Ecto neural progenitor cell (in vitro differentiated cells): Measurements from ENCODE around the gene ADA.
"Not testable (repeated sequence)": the region's sequence is repeated elsewhere in the genome, so short reads cannot be mapped to it uniquely, and the experiment has no call there.

ENCODE experiments used
- DNase-seq: peaks from one replicate; pipeline ENCODE4 v3.0.0-alpha.2; 2018; ENCODE audit warnings: low spot score

Gene ADA

DNA sequence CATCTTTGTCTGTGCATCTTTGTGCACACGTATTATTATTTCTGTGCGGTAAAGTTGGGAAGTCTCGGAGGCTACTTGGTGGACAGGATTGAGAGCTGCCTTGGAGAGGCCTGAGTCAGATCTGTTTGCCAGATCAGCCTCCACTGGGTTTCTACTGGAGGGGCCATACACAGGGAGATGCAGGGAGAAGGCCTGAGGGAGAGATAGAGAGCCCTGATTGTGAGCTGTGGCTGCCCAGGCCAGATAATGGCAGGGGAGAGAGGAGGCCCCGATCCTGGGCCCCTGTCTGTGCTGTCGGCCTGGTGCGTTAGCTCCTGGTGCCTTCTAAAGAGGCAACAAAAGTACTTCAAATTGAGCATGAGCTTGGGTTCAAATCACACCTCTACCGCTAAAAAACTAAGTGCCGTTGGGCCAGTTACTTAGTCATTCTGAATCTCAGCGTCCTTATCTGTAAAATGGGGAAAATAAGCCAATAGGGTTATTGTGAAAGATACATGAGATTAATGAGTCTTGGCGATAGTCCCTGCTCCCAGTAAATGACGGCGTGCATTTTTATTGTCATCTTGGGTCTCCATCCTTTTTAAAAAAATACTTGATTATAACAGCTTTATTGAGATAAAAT lies 27.6 kb upstream of the ADA start:
- DNase-seq, result no peak

DNA sequence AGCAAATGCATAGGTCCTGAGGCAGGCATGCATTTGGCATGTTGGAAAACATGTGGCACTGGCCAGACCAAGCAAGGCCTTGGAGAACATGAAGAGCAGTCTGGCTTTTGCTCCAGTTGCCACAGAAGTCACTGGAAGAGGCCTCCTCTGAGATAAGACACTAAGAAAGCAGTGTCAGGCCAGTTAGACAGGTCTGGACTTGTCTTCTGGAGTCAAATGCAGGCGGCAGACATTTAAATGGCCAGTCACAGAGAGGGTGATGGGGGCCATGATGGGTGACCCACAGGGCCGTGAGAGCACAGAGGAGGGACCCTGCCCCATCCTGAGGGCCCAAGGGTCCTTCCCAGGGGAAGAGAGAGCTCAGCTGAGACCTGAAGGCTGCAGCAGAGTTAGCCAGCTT lies 26.7 kb upstream of the ADA start:
- DNase-seq, result no peak

DNA sequence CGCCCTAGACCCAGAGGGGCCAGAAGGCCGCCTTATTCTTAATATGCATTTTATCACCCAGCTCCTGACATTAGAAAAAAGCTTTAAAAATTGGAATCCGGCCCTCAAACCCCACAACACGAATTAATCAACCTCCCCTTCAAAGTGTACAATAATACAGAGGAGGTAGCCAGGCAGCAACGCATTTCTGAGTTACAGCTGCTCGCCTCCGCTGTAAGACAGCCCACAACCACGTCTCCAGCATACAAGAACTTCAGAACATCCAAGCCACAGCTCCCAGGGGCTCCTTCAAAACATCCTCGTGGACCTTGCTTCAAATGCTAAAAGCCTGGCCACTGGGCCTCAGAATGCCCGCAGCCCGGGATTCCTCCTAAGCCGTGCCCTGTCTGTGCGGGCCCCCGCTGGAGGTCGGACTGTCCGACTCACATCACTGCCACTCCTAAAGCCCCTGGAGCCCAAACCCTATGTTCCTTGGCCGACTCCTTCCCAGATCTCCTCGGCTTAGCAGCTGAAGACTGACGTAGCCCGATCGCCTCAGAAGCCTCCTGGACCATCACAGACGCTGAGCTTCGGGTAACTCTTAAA lies 20.9 kb upstream of the ADA start:
- not testable (repeated sequence) for DNase-seq

DNA sequence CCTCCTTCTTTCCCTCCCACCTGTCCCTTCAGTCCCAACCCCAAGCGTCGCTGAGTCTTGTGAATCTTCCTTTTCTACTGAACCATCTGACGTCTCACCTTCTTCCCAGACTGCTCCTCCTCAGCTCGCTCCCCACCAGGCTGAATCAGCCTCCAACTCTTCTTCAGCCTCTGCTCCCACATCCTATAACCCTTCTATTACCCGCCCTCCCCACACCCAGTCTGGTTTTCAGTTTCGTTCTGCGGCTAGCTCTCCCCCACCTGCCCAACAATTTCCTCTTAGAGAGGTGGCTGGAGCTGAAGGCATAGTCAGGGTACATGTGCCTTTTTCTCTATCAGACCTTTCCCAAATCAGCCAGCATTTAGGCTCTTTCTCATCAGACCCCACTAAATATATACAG lies 20.0 kb upstream of the ADA start:
- DNase-seq, result not testable (repeated sequence)

DNA sequence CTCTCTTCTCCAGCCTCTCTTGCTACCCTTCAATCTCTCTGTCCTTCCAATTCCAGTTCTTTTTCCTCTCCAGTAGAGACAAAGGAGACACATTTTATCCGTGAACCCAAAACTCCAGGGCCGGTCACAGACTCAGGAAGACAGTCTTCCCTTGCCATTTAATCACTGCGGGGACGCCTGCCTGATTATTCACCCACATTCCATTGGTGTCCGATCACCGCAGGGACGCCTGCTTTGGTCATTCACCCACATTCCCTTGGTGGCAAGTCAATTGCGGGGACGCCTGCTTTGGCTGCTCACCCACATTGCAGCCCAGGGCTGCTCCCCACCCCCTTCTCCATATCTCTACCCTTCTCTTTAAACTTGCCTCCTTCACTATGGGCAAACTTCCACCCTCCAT lies 19.4 kb upstream of the ADA start:
- not testable (repeated sequence) for DNase-seq

DNA sequence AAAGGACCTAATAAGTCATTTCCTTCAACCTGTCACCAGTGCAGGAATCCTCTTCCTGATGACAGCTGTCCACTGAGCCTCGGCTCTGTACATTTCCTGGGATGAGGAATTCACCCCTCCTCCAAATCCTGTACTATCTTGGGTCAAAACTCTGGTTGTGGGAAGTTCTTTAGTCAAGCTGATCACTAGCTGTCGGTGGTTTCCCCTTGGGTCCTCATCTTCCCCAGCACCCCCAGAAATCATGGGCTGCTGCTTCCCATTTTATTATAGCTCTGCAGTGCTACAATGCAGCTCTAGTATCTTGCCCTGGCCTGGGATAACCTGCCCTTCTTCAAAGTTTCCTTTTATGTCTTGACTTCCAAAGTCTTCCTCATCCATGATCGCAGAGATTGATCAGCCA lies 14.6 kb upstream of the ADA start:
- DNase-seq, result no peak

DNA sequence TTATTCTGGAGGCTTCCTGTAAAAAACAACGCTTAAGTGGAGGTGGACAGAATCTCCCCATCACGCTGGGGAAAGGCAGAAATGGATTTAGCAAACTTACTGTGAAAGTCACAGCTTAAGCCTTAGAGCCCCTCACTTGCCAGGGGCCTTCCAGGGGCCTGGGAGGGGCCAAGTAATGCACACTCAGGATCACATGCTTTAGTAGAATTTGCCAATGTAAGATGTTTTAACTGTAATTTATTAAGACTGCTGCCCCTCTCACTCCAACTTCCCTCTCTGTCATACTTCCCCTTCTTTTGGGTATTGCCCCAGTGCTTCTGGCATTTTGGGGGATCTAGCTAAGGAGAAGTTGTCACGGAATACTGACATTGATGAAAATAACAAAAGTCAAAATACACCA lies 12.6 kb upstream of the ADA start:
- DNase-seq, result no peak

DNA sequence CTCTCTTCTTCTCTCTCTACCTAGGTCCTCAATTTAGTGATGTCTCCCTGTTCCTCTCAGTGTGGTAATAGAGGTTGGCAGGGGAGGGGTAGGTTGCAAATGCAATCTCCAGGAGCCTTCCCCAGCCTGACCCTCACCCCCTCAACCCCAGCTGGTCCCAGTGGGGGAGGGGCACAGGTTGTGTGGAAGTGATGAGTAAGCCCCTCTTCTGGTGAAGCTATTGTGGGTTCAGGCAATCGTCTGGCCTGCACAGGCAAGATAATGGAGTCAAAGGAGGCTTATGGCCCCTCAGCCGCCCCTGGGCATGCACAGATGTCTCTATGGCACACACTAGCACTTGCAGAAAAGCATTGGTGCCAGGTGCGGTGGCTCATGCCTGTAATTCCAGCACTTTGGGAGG lies 10.8 kb upstream of the ADA start:
- no peak for DNase-seq

DNA sequence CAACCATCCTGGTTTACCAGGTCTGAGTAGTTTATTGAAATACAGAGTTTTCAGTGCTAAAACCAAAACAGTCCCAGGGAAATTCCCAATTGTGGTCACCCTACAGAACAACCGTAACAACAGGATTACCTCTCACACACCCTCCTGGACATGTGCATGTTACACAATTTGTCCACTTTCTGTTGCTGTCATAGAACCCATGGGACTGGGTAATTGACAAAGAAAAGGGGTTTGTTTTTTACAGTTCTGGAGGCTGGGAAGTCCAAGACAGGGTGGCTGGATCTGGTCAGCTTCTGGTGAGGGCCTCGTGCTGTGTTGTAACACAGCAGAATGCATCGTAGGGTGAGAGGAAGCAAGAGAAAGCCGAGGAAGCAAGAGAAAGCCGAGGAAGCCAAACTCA lies 9.1 kb upstream of the ADA start:
- no peak for DNase-seq

DNA sequence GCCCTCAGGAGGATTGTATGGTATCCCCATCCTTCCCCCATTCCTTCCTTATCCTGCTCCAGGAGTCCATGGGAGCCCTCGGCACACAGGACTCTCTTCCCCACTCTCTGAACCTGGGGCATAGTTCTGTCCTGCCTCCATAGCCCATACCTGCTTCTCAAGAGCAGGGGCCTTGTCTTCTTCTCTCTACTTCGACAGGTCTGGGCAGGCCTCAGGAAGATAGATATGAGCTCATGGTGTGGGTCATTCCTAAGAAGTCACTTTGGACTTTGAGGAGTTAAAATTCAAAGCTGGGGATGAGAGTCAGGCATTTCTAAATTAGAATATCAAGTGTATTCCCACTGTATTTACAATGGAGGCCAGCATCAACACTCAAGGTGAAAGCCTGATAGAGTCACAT lies 8.4 kb upstream of the ADA start:
- no peak for DNase-seq

DNA sequence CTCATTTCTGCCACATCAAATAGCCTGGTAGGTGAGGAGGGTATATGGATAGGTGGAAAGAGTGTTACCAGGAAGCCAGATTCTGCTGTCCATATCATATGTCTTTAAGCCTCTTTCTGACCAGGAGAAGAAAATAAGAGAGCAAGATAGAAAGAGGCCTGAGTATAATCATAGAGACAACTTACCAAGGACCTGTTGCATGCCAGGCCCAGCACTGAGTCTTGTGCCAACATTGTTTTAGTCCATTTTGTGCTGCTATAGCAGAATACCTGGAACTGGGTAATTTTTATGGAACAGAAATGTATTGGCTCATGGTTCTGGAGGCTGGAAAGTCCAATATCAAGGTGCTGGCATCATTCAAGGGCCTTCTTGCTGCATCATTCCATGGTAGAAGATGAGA lies 7.3 kb upstream of the ADA start:
- DNase-seq, result no peak

DNA sequence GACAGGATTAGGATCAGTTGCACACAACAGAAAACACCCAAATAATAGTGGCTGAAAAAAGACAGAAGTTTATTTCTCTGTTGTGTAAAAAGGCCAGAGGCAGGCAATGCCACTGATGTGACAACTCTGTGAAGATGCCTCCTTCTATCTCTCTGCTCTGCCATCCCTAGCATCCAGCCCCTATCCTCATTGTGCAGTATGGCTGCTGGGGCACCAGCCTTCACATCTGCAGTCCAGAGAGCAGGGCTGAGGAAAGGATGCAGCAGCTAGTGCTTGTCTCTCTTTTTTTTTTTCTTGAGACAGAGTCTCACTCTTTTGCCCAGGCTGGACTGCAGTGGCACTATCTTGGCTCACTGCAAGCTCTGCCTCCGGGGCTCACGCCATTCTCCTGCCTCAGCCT lies 6.4 kb upstream of the ADA start:
- DNase-seq, result no peak

DNA sequence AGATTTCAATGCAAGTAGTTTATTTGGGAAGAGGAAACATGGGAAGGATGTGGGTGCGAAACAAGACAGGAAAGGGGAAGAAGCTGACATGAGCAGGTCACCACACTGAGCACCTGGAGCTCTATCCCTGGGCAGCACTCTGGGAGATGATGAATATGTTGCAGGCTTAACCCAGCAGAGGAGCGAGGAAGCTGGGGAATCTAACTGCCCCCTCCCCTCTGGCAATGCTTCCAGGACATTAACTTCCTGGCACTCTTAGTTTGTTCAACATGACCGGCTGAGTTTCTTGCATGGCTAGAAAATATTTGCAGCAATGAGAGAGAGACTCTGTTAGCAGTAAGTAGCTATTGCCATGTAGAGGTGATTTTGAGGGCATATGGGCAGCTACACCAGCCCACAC lies 4.9 kb upstream of the ADA start:
- DNase-seq, result no peak

DNA sequence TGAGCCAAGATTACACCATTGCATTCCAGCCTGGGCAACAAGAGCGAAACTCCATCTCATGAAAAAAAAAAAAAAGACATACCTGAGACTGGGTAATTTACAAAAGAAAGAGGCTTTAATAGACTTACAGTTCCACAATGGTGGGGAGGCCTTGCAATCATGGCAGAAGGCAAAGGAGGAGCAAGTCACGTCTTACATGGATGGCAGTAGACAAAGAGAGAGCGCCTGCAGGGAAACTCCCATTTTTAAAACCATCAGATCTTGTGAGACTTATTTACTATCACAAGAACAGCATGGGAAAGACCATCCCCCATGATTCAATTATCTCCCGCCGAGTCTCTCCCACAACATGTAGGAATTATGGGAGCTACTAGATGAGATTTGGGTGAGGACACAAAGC lies 2.7 kb upstream of the ADA start:
- not testable (repeated sequence) for DNase-seq

DNA sequence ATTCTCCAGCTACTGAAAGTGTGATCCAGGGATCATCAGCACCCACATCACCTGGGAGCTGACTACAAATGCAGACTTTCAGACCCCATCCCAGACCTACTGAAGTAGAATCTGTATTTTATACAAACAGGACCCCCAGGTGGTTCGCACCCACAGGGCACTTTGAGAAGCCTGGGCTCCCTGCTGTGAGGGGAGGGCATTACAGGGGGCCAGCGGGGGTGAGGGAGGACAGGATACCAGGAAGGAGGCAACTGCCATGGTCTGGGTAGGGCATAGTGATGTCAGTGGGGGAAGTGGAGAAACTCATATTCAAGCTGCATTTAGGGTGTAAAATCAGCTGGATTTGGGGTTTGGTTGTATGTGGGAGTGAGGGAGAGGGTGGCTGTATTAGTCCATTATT lies 2.0 kb upstream of the ADA start:
- no peak for DNase-seq

DNA sequence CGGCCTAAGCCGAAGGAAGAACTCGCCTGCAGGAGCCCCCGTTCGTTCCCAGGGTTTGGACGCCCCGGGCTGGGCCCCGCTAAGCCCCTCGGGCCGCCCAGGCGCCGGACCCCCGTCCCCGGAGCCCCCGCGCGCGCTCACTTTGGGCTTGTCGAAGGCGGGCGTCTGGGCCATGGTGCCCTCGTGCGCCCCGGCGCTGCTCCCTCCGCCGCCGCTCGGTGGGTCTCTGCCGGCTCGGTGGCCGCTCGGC lies 140 bp downstream of the ADA start:
- DNase-seq, result no peak

DNA sequence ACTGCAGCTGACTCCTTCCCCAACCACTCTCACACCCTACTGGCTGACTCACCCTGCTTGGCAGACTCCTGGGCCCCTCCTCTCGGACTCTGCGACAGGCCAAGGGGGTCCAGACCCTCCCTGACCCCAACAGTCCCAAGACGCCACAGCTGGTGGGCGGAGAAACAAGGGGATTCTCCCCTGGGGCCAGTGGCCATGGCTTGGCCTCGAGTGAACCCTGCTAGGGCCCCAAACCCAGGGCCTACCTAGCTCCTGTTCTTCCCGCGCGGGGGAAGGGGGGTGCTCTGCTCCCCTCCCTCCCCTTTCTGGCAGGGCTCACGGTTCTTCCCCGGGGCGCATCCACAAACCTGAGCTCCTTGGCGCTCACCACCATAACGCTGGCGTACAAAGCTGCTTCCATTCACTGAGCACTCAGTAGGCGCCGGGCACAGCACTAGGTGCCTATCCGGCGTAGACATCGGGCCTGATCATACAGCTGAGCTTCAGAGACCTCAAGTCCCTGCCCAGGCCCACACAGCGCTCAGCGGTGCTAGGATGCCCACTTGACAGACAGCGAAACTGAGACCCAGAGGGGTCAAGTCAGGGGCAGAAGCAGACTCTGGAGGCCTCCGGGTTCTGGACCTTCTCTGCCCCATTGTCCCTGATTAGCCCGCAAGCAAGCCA lies 597 bp downstream of the ADA start:
- no peak for DNase-seq

DNA sequence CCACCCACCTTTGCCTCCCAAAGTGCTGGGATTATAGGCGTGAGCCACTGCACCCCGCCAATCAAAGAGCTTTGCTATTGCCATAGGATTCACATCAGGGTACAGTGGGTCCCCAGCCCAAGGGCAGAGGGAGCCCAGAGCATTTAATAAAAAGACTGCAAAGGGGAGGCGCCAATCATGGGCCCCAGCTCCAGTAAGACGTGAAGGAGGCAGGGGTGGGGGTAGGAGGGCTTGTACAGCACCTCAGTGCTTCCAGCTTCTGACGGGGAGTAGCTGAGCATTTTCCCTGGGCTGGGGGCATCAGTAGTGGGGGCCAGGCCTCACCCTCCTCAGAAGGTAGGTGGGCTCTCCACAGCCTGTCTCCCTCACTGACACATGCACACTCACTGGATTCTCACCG lies 1.5 kb downstream of the ADA start:
- DNase-seq, result no peak

DNA sequence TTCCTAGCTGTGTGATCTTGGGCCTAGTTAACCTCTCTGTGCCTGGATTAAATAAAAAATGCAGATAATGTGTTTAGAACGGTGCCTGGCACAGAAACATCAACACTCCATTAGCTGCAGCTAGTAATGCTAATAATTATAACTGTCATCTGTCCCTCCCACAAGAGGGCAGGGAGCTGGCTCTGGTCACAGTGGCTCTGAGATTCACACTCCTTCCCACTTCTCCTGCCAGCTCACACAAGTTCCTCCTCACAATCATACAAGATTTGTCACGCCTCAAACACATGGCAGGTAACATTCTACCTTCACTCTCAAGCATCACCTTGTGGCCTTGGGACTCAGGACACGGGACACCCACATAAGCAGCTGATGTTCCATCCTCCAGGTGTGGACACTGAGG lies 2.4 kb downstream of the ADA start:
- DNase-seq, result no peak

DNA sequence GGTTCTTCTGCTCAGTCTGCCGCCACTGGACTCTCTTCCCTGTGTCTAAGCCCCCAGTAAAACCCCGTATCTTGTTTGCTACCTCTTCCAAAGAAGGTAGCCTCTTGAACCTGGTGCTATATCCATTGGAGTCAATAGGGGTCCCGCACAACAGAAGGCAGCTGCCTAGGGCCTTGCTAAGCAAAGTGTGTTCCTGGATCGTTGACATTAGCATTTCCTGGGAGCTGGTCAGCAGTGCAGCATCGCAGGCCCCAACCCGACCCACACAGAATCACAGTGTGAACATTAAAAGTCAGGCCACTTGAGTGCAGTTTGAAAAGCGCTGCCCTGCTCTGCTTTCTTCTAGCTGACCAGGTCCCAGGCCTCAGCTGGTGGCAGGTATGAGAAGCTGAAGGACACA lies 2.9 kb downstream of the ADA start:
- DNase-seq, result no peak

DNA sequence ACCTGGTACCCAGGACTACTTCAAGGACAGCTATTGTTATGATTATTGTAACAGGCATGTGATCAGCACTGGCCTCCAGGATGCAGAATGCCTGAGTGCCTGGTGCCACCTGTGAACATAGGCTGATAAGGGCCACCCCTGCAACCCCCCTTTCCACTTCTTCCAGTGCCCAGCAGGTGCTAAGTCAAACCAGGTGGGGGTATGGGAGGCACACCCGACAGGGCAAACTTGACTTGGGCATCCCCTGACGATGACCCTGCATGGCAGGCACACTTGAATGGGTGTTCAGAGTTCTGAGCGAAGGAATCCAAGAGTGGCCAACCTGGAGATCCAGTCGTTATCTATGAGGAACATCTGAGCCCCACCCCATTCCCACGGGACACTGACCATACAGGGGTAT lies 3.4 kb downstream of the ADA start:
- DNase-seq, result no peak

DNA sequence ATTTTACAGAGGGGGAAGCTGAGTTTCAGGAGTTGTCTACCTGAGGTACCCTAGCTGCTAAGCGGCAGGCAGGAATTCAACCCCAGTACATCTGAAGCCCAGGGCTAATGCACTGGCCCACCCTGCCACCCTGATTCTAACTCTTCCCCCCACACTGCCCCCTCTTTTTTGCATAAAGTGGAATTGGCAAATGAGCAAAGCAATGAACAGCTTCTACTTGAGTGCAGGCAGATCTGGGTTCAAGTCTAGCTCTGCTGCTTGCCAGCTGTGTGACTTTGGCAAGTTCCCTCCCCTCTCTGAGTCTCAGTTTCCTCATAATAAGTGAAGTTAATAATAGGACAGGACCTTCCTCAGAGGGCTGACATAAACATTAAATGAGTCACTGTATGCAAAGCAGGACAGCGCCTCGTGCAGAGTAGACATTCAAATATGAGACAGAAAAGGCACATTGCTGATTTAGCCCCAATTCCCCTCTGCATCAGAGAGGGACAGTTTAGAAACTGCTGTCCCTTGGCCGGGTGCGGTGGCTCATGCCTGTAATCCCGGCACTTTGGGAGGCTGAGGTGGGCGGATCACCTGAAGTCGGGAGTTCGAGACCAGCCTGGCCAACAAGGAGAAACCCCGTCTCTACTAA lies 4.7 kb downstream of the ADA start:
- DNase-seq, result no peak

DNA sequence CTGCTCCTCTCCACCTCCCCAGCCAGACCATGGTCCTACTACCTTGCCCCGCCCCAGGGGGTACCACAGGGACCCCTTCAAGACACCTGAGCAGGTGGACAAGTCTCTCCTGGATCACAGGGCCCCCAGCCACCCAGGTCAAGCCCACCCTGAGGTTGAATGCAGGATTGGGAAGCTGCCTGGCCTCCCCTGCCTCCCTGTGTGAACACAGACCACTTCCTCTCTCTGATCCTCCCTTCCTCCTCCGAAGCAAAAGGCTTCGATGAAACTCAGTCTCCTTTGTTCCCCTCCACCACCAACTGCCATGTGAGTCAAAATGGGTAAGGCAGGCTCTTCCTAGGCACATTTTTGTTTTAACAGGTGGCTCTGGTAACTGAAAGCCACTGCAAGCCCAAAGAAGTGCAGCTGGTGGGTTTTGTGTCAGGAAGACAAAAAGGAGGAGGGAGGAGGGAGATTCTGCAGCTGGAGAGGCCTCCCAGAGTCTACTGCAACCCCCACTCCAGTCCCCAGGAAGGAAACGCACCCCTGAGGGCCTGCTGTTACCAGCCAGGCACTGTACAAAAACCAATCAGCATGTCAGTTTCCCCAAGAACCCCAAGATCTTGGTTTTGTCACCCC lies 5.4 kb downstream of the ADA start:
- DNase-seq, result no peak
